Colonic mucosa (tissue), 4 donors: ENCODE results near the gene USP20. TPM values are rescaled to one million over a fixed set of nuclear protein-coding genes. Genes with fewer than 3 reads are reported as not detected.

Experiments used
- DNase-seq: peaks from one replicate; pipeline ENCODE4 v3.0.0-alpha.2; 2020
- H3K27ac ChIP-seq: fragments of 200-600 bp; one replicate; pipeline ENCODE4 v1.8.0; 2021
- H3K27me3 ChIP-seq: fragments of 200-600 bp; one replicate; pipeline ENCODE4 v1.8.0; 2021
- H3K36me3 ChIP-seq: fragments of 200-600 bp; one replicate; pipeline ENCODE4 v1.8.0; 2021
- H3K4me1 ChIP-seq: fragments of 200-600 bp; one replicate; pipeline ENCODE4 v1.8.0; 2021; ENCODE audit warnings: mild to moderate bottlenecking
- H3K4me3 ChIP-seq: fragments of 200-600 bp; one replicate; pipeline ENCODE4 v1.8.0; 2021
- H3K9ac ChIP-seq, 2 donors: one replicate each; pipeline ENCODE4 v1.7.0; 2013; ENCODE audit warnings: control low read depth in 2 of 2, low read depth in 2 of 2, low read length in 2 of 2
- H3K9me3 ChIP-seq: fragments of 200-600 bp; one replicate; pipeline ENCODE4 v1.8.0; 2021
- intact Hi-C: fragments of 100-400 bp; cut with DNase I; formaldehyde crosslinking; loops from one replicate; pipeline ENCODE4 v1.14.1; 2022
- total RNA-seq, 2 donors: library from RNA; stranded (reverse); fragmentation: NEBNext Ultra II Directional in 1 of 2; extraction: Animal tissue kit (Norgen Biotek cat#: 25700) in 1 of 2; gene quantifications; one replicate each; pipeline ENCODE4 v1.2.1, GENCODE V29; 2021
- TF ChIP-seq, protein P1 (sequence below): fragments of 200-600 bp; IDR thresholded peaks from one replicate; pipeline ENCODE4 v1.8.0; 2022; ENCODE audit warnings: antibody characterized with exemption, mild to moderate bottlenecking
- donor health status: healthy.
- donor health status: DM: no; HTN: no; CAD: no.
- donor health status: DM: no; HTN: no; CAD: no.

USP20 gene
- total RNA-seq, 2 donors from 2014 or later: 14.7 to 20.0 TPM

DNA sequence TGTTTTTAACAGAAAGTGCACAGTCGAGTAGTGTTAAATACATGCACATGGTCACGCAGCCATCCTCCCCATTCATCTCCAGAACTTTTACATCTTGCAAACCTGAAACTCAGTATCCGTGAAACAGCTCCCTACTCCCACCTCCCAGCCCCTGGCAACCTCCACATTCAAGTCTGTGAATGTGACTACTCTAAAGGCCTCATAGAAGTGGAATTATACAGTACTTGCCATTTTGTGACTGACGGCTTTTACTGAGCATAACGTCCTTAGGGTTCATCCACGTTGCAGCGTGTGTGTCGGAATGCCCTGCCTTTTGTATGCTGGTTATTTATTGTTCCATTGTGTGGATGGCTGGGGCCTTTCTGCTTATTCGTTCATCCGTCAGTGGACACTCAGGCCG is 35.8 kb downstream of the USP20 start:
- H3K36me3 ChIP-seq: no peaks in the 10 kb centered on the region
- DNase-seq: no peak
- H3K27me3 ChIP-seq: no peaks in the 10 kb centered on the region
- TF ChIP-seq, protein P1, sequence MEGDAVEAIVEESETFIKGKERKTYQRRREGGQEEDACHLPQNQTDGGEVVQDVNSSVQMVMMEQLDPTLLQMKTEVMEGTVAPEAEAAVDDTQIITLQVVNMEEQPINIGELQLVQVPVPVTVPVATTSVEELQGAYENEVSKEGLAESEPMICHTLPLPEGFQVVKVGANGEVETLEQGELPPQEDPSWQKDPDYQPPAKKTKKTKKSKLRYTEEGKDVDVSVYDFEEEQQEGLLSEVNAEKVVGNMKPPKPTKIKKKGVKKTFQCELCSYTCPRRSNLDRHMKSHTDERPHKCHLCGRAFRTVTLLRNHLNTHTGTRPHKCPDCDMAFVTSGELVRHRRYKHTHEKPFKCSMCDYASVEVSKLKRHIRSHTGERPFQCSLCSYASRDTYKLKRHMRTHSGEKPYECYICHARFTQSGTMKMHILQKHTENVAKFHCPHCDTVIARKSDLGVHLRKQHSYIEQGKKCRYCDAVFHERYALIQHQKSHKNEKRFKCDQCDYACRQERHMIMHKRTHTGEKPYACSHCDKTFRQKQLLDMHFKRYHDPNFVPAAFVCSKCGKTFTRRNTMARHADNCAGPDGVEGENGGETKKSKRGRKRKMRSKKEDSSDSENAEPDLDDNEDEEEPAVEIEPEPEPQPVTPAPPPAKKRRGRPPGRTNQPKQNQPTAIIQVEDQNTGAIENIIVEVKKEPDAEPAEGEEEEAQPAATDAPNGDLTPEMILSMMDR: no peak
- no peaks in the 10 kb centered on the region for H3K9me3 ChIP-seq
- intact Hi-C loops: no loop called here
- H3K27ac ChIP-seq: no peak overlapping the region
- no peak overlapping the region for H3K4me3 ChIP-seq
- H3K9ac ChIP-seq: no peak overlapping the region
- H3K4me1 ChIP-seq: no peaks in the 10 kb centered on the region

DNA sequence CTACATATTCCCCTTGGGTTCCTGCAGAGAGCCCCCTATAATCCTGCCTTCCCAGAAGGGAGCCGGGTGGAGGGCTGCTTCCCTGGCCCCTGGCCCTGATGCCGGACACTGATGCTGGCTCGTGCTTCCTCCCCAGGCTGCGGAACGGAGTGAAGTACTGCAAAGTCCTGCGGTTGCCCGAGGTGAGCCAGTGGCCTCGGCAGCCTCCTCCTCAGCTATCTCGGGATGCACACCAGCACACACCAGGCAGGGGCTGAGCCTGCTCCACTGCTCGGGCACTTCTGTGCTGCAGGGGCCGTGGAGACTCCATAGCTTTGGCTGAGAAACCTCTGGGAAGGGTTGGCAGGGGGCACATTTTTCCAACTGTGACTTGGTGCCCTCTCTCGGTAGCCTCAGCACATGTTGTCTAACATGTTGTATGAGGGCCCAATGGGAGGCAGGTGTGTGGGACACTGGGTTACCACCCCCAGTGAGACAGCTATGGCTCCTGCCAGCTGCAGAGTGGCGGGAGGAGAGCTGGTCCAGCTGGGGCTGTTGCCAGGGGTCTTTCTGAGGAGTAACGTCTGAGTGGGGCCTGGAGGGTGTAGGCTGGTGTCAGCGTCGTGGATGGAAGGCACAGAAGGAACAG is 38.4 kb downstream of the USP20 start:
- DNase-seq: no peak
- no peaks in the 10 kb centered on the region for H3K36me3 ChIP-seq
- no peak overlapping the region for H3K9ac ChIP-seq
- H3K9me3 ChIP-seq: no peaks in the 10 kb centered on the region
- H3K27ac ChIP-seq: no peak overlapping the region
- intact Hi-C loops: no loop called here
- no peaks in the 10 kb centered on the region for H3K27me3 ChIP-seq
- H3K4me3 ChIP-seq: no peak overlapping the region
- TF ChIP-seq, protein P1: no peak
- no peaks in the 10 kb centered on the region for H3K4me1 ChIP-seq

DNA sequence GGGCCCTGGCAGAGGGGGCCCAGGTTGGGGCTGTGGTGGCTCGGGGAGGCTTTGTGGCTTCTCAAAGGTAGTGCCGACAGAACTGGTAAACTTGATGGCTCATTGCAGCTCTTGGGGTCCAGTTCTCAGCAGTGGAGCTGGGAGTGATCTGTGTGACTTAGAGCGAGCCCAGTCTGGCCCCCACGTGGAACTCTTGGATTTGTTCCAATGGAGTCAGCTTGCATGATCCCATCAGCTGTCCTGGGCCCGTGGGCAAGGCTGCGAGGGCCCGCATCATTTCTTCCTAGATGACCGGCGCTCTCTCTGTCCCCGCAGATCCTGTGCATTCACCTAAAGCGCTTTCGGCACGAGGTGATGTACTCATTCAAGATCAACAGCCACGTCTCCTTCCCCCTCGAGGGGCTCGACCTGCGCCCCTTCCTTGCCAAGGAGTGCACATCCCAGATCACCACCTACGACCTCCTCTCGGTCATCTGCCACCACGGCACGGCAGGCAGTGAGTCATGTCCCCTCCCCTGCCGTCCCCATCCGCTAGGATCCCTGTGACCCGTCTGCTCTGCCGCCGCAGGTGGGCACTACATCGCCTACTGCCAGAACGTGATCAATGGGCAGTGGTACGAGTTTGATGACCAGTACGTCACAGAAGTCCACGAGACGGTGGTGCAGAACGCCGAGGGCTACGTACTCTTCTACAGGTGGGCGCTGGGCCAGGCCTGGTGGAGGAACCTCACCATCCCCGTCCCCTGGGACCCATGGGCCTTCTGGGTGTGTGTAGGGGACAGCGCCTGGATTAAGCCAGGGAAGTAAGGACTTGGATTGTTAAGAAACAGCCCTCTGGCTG is 39.2 kb downstream of the USP20 start:
- no peaks in the 10 kb centered on the region for H3K27me3 ChIP-seq
- TF ChIP-seq, protein P1: no peak
- no peak overlapping the region for H3K9ac ChIP-seq
- no peaks in the 10 kb centered on the region for H3K36me3 ChIP-seq
- no peaks in the 10 kb centered on the region for H3K4me1 ChIP-seq
- no peak overlapping the region for H3K4me3 ChIP-seq
- H3K9me3 ChIP-seq: no peaks in the 10 kb centered on the region
- no peak for DNase-seq
- intact Hi-C loops: no loop called here
- no peak overlapping the region for H3K27ac ChIP-seq

DNA sequence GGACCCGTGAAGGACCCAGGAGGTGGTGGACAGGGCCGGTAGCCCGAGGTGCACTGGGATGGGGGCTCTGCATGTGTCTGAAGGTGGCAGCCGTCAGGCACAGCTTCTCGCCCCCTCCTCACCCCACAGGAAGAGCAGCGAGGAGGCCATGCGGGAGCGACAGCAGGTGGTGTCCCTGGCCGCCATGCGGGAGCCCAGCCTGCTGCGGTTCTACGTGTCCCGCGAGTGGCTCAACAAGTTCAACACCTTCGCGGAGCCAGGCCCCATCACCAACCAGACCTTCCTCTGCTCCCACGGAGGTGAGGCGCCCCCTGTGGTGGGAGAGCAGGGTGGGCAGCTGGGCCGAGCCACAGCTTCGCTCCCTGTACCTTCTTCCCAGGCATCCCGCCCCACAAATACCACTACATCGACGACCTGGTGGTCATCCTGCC is 39.9 kb downstream of the USP20 start:
- no peaks in the 10 kb centered on the region for H3K9me3 ChIP-seq
- H3K9ac ChIP-seq: no peak overlapping the region
- intact Hi-C loops: no loop called here
- no peak for DNase-seq
- H3K4me1 ChIP-seq: no peaks in the 10 kb centered on the region
- H3K36me3 ChIP-seq: no peaks in the 10 kb centered on the region
- H3K27me3 ChIP-seq: no peaks in the 10 kb centered on the region
- H3K4me3 ChIP-seq: no peak overlapping the region
- TF ChIP-seq, protein P1: no peak
- no peak overlapping the region for H3K27ac ChIP-seq

DNA sequence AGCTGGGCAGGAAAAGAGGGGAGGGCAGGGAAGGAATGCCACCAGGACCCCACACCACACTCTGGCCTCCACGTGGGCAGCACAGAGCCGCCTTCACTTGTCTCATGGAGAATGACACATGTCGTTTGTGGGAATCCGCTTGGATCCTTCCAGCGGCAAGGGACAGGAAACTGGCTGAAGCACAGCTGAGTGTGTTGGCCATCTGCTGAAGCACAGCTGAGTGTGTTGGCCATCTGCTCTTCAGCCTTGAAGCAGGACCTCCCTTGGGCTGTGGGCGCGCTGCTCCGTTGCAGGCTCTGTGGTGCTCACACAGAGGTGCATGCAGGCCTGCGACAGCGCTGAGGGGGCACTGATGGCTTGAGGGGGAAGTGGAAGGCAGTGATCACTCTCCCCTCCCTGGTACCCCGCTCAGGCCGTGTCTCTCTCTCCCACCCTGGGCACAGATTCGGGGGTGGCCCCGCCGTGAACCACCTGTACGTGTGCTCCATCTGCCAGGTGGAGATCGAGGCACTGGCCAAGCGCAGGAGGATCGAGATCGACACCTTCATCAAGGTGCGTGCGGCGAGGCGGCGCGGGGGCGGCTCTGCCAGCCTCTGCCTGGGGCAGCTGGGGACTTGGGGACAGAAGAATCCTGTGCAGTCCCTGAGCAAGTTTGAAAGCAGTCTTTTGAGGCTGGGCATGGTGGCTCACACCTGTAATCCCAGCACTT is 40.6 kb downstream of the USP20 start:
- H3K27me3 ChIP-seq: no peaks in the 10 kb centered on the region
- no peak overlapping the region for H3K27ac ChIP-seq
- H3K9ac ChIP-seq: no peak overlapping the region
- no peaks in the 10 kb centered on the region for H3K4me1 ChIP-seq
- H3K4me3 ChIP-seq: no peak overlapping the region
- no peak for DNase-seq
- H3K9me3 ChIP-seq: no peaks in the 10 kb centered on the region
- intact Hi-C loops: no loop called here
- H3K36me3 ChIP-seq: no peaks in the 10 kb centered on the region
- TF ChIP-seq, protein P1: no peak
